H9 (cell line): ENCODE results near the gene CPNE5. TPM values are rescaled to one million over a fixed set of nuclear protein-coding genes. Genes with fewer than 3 reads are reported as not detected.

ENCODE experiments used
- DNase-seq: peaks from one replicate; pipeline ENCODE4 v3.0.0-alpha.2; 2017
- H2AFZ ChIP-seq: one replicate; pipeline ENCODE4 v1.6.1; 2013; ENCODE audit warnings: mild to moderate bottlenecking, low read length, control low read depth, moderate library complexity
- H2AK5ac ChIP-seq: 2 replicates; pipeline ENCODE4 v1.6.1; 2013; ENCODE audit warnings: low read length, control low read depth, mixed read lengths; ENCODE audit not compliant: insufficient read length
- H2BK120ac ChIP-seq: one replicate; pipeline ENCODE4 v1.6.1; 2013; ENCODE audit warnings: low read depth, mild to moderate bottlenecking, low read length, control low read depth, inconsistent platforms; ENCODE audit not compliant: poor library complexity, severe bottlenecking
- H2BK12ac ChIP-seq: 2 replicates; pipeline ENCODE4 v1.6.1; 2013; ENCODE audit warnings: low read length, control low read depth, mixed read lengths, low read depth; ENCODE audit not compliant: insufficient read length
- H2BK15ac ChIP-seq: 2 replicates; pipeline ENCODE4 v1.6.1; 2013; ENCODE audit warnings: low read depth, low read length, control low read depth
- H2BK20ac ChIP-seq: one replicate; pipeline ENCODE4 v1.6.1; 2013; ENCODE audit warnings: low read depth, mild to moderate bottlenecking, low read length, control low read depth, inconsistent platforms; ENCODE audit not compliant: poor library complexity, severe bottlenecking
- H2BK5ac ChIP-seq: 2 replicates; pipeline ENCODE4 v1.6.1; 2013; ENCODE audit warnings: low read length, control low read depth, mixed read lengths; ENCODE audit not compliant: insufficient read length
- H3K14ac ChIP-seq: 2 replicates; pipeline ENCODE4 v1.6.1; 2013; ENCODE audit warnings: low read length, control low read depth; ENCODE audit not compliant: insufficient read depth
- H3K18ac ChIP-seq: 2 replicates; pipeline ENCODE4 v1.6.1; 2013; ENCODE audit warnings: low read depth, mild to moderate bottlenecking, mixed read lengths, low read length, control low read depth; ENCODE audit not compliant: insufficient read length
- H3K23ac ChIP-seq: 2 replicates; pipeline ENCODE4 v1.6.1; 2013; ENCODE audit warnings: low read length, control low read depth, mixed read lengths, low read depth; ENCODE audit not compliant: insufficient read length
- H3K23me2 ChIP-seq: 2 replicates; pipeline ENCODE4 v1.6.1; 2013; ENCODE audit warnings: low read depth, mild to moderate bottlenecking, mixed read lengths, low read length, control low read depth; ENCODE audit not compliant: insufficient read length, poor library complexity, severe bottlenecking
- H3K27ac ChIP-seq: 2 replicates; pipeline ENCODE4 v1.5.1; 2013; ENCODE audit warnings: low read length, control low read depth, mixed read lengths, low read depth; ENCODE audit not compliant: insufficient read length
- H3K27me3 ChIP-seq: 2 replicates; pipeline ENCODE4 v1.6.1; 2013; ENCODE audit warnings: low read length, control low read depth, inconsistent platforms; ENCODE audit not compliant: insufficient read depth
- H3K4ac ChIP-seq: 2 replicates; pipeline ENCODE4 v1.6.1; 2013; ENCODE audit warnings: low read depth, mild to moderate bottlenecking, control low read depth, inconsistent platforms, low read length, moderate library complexity
- H3K4me1 ChIP-seq: 2 replicates; pipeline ENCODE4 v1.6.1; 2013; ENCODE audit warnings: low read length, control low read depth, inconsistent platforms; ENCODE audit not compliant: insufficient read depth
- H3K4me2 ChIP-seq: 2 replicates; pipeline ENCODE4 v1.6.1; 2013; ENCODE audit warnings: low read length, control low read depth, mixed read lengths; ENCODE audit not compliant: insufficient read length, insufficient read depth
- H3K56ac ChIP-seq: 2 replicates; pipeline ENCODE4 v1.6.1; 2013; ENCODE audit warnings: low read depth, mild to moderate bottlenecking, mixed read lengths, low read length, control low read depth; ENCODE audit not compliant: insufficient read length
- H3K79me1 ChIP-seq: 2 replicates; pipeline ENCODE4 v1.6.1; 2013; ENCODE audit warnings: low read depth, mild to moderate bottlenecking, moderate library complexity, low read length, control low read depth, inconsistent platforms; ENCODE audit not compliant: insufficient read depth, poor library complexity, severe bottlenecking
- H3K79me2 ChIP-seq: 2 replicates; pipeline ENCODE4 v1.6.1; 2013; ENCODE audit warnings: low read length, control low read depth, inconsistent platforms; ENCODE audit not compliant: insufficient read depth
- H3K9ac ChIP-seq: 2 replicates; pipeline ENCODE4 v1.6.1; 2013; ENCODE audit warnings: low read length, control low read depth, mixed read lengths; ENCODE audit not compliant: insufficient read length; ENCODE audit errors: extremely low read depth
- H3K9me3 ChIP-seq: one replicate; pipeline ENCODE4 v1.6.1; 2013; ENCODE audit warnings: low read depth, low read length, inconsistent platforms; ENCODE audit not compliant: control insufficient read depth
- H3T11ph ChIP-seq: one replicate; pipeline ENCODE4 v1.6.1; 2013; ENCODE audit warnings: mild to moderate bottlenecking, low read length, control low read depth, inconsistent platforms
- H4K20me1 ChIP-seq: one replicate; pipeline ENCODE4 v1.6.1; 2013; ENCODE audit not compliant: control insufficient read depth, insufficient read length, insufficient read depth
- H4K5ac ChIP-seq: 2 replicates; pipeline ENCODE4 v1.6.1; 2013; ENCODE audit warnings: low read depth, mild to moderate bottlenecking, mixed read lengths, low read length, control low read depth; ENCODE audit not compliant: insufficient read length
- H4K8ac ChIP-seq: replicated peaks from 2 replicates; pipeline ENCODE4 v1.6.1; 2013; ENCODE audit warnings: low read length, control low read depth, mixed read lengths, low read depth; ENCODE audit not compliant: insufficient read length
- H4K91ac ChIP-seq: 2 replicates; pipeline ENCODE4 v1.6.1; 2013; ENCODE audit warnings: low read depth, mild to moderate bottlenecking, moderate library complexity, mixed read lengths, low read length, control low read depth; ENCODE audit not compliant: insufficient read length
- H3K27ac Mint-ChIP-seq, 3 experiments: 2 replicates in 2 of 3; 3 replicates in 1 of 3; pipeline ENCODE4 v1.8.0; 2020 to 2021; ENCODE audit warnings: mixed read lengths in 3 of 3, mild to moderate bottlenecking in 1 of 3, moderate library complexity in 1 of 3
- H3K27me3 Mint-ChIP-seq: 2 replicates; pipeline ENCODE4 v1.8.0; 2021; ENCODE audit warnings: low read depth, mild to moderate bottlenecking, moderate library complexity, mixed read lengths
- H3K36me3 Mint-ChIP-seq, 3 experiments: 2 replicates in 2 of 3; 3 replicates in 1 of 3; pipeline ENCODE4 v1.8.0; 2020 to 2021; ENCODE audit warnings: low read depth in 3 of 3, mixed read lengths in 3 of 3; ENCODE audit not compliant: insufficient read depth in 1 of 3
- H3K4me1 Mint-ChIP-seq, 2 experiments: 2 replicates each; pipeline ENCODE4 v1.8.0; 2020; ENCODE audit warnings: mixed read lengths in 2 of 2
- H3K4me3 Mint-ChIP-seq, 2 experiments: 2 replicates in 1 of 2; 3 replicates in 1 of 2; pipeline ENCODE4 v1.8.0; 2020 to 2021; ENCODE audit warnings: mild to moderate bottlenecking in 2 of 2, mixed read lengths in 2 of 2, moderate library complexity in 1 of 2
- H3K9me3 Mint-ChIP-seq, 2 experiments: 2 replicates in 1 of 2; 3 replicates in 1 of 2; pipeline ENCODE4 v1.8.0; 2020; ENCODE audit warnings: mild to moderate bottlenecking in 2 of 2, mixed read lengths in 2 of 2, moderate library complexity in 1 of 2
- WGBS: extraction: QIAGEN DNeasy Blood & Tissue Kit; methylation state at CpG from one replicate; pipeline ENCODE4 v1.1.7; 2013; ENCODE audit warnings: missing lambda C conversion rate, low lambda C conversion rate, mixed read lengths; ENCODE audit not compliant: insufficient read length; ENCODE audit errors: extremely low coverage; 5-methylcytosine and 5-hydroxymethylcytosine counted together
- total RNA-seq: library from RNA; stranded (reverse); gene quantifications from 2 replicates; pipeline ENCODE4 v1.2.1, GENCODE V29; 2021
- TF ChIP-seq, protein P1 (sequence below): fragments of 200-600 bp; sonication (generic); conservative IDR thresholded peaks from 3 replicates; pipeline ENCODE4 v1.8.0; 2021; ENCODE audit warnings: antibody characterized with exemption, mild to moderate bottlenecking

CPNE5 gene
- total RNA-seq, 1 experiment from 2014 or later: 0.52 TPM

DNA sequence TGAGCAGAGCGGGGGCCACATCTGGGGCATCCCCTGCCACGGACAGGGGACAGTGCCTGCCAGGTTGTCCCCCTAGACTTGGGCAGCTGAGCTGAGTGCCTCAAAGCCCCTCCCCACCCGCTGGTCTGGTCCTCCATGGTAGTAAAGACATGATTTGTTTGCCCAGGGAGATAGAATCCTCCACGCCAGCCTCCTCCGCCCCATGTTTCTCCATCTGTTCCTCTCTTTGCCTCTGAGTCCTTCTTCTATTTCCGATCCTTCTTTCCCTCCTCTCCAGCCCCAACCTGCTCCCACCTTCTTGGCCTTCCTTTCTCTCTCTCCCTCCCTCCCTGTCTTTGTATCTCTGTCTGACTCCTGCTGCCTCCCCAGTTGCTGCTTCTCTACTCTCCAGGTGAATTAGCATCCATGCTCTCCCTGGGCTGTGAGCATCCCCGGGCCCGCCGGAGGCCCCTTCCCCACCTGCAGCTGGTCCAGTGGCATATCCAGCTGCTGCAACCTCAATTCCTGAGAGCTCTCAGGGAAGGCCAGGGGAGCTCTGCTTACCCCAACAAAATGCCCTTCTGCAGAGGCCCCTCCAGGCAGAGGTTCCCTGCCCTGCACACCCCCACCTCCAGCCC, 45.8 kb downstream of the CPNE5 start:
- no CpG with 5 or more reads among the region's 9 CpGs for WGBS
- H3K4me3 Mint-ChIP-seq: peak overlapping the region in 1 of 2 experiments; percentile 45; a peak in 2 of 5 replicates

More for the DNA sequence above, 45.8 kb downstream of the CPNE5 start:
- H3K79me1 ChIP-seq: no peaks in the 10 kb centered on the region
- H4K91ac ChIP-seq: no peak overlapping the region
- Mint-ChIP-seq H3K9me3 (no peaks in the 10 kb centered on the region), H3K27me3 (peaks cover 4% of the 10 kb centered on the region), H3K27ac (peak overlapping the region in 2 of 3 experiments; percentile 40 to 95; a peak in 4 of 7 replicates), H3K36me3 (no peaks in the 10 kb centered on the region), H3K4me1 (peaks cover 32 to 66% of the 10 kb centered on the region in 2 experiments)
- no peaks in the 10 kb centered on the region for H3K27me3 ChIP-seq
- no peak overlapping the region for H2AK5ac ChIP-seq
- H2BK15ac ChIP-seq: no peak overlapping the region
- H2BK5ac ChIP-seq: no peak overlapping the region
- H4K5ac ChIP-seq: no peak overlapping the region
- no peaks in the 10 kb centered on the region for H4K20me1 ChIP-seq
- H2BK20ac ChIP-seq: no peak overlapping the region
- no peak overlapping the region for H3K18ac ChIP-seq
- H2BK120ac ChIP-seq: no peak overlapping the region
- H3K56ac ChIP-seq: no peak overlapping the region
- H3K79me2 ChIP-seq: no peaks in the 10 kb centered on the region
- H2AFZ ChIP-seq: no peak overlapping the region
- H3T11ph ChIP-seq: no peak overlapping the region
- DNase-seq: no peak
- H3K4ac ChIP-seq: no peak overlapping the region
- no peaks in the 10 kb centered on the region for H3K9me3 ChIP-seq
- H3K27ac ChIP-seq: no peak overlapping the region
- TF ChIP-seq, protein P1, sequence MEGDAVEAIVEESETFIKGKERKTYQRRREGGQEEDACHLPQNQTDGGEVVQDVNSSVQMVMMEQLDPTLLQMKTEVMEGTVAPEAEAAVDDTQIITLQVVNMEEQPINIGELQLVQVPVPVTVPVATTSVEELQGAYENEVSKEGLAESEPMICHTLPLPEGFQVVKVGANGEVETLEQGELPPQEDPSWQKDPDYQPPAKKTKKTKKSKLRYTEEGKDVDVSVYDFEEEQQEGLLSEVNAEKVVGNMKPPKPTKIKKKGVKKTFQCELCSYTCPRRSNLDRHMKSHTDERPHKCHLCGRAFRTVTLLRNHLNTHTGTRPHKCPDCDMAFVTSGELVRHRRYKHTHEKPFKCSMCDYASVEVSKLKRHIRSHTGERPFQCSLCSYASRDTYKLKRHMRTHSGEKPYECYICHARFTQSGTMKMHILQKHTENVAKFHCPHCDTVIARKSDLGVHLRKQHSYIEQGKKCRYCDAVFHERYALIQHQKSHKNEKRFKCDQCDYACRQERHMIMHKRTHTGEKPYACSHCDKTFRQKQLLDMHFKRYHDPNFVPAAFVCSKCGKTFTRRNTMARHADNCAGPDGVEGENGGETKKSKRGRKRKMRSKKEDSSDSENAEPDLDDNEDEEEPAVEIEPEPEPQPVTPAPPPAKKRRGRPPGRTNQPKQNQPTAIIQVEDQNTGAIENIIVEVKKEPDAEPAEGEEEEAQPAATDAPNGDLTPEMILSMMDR: no peak
- H3K4me2 ChIP-seq: peak overlapping the region; percentile 19
- H3K14ac ChIP-seq: peak overlapping the region; percentile 26
- H4K8ac ChIP-seq: no peak overlapping the region
- H3K23me2 ChIP-seq: peaks cover 4% of the 10 kb centered on the region
- H3K23ac ChIP-seq: no peak overlapping the region
- no peak overlapping the region for H2BK12ac ChIP-seq
- H3K4me1 ChIP-seq: peaks cover 8% of the 10 kb centered on the region; the same call in 1 of the 2 replicates
- H3K9ac ChIP-seq: no peak overlapping the region
